Measurements from ENCODE around the gene GALNT5.
"Not testable (repeated sequence)": the region's sequence is repeated elsewhere in the genome, so short reads cannot be mapped to it uniquely, and the experiment has no call there.

Gene GALNT5

GRCh38 chr2:157329524-157329923, 72.0 kb downstream of the GALNT5 start:
- peak; percentile 28 for FAIRE-seq

GRCh38 chr2:157333304-157334047, 76.0 kb downstream of the GALNT5 start:
- FAIRE-seq, result no peak

GRCh38 chr2:157334335-157334734, 76.8 kb downstream of the GALNT5 start:
- no peak for FAIRE-seq

- no peak for FAIRE-seq
These were observed 77.3 kb downstream of the GALNT5 start for GRCh38 chr2:157334797-157335196.

- FAIRE-seq, result no peak
These were observed 78.9 kb downstream of the GALNT5 start for GRCh38 chr2:157336137-157337010.

- no peak for FAIRE-seq
These were observed 80.5 kb downstream of the GALNT5 start for GRCh38 chr2:157337978-157338377.

GRCh38 chr2:157339965-157340655, 82.6 kb downstream of the GALNT5 start:
- no peak for FAIRE-seq

GRCh38 chr2:157341381-157341780, 83.9 kb downstream of the GALNT5 start:
- not testable (repeated sequence) for FAIRE-seq

GRCh38 chr2:157345647-157346389, 88.3 kb downstream of the GALNT5 start:
- no peak for FAIRE-seq

- no peak for FAIRE-seq
These were observed 90.9 kb downstream of the GALNT5 start for GRCh38 chr2:157348291-157348921.

- FAIRE-seq, result no peak
These were observed 92.5 kb downstream of the GALNT5 start for GRCh38 chr2:157349949-157350515.

GRCh38 chr2:157355618-157356017, 98.1 kb downstream of the GALNT5 start:
- FAIRE-seq, result no peak

GRCh38 chr2:157359628-157360027, 102.1 kb downstream of the GALNT5 start:
- FAIRE-seq, result no peak

- FAIRE-seq, result no peak
These were observed 104.0 kb downstream of the GALNT5 start for GRCh38 chr2:157361526-157361925.

- FAIRE-seq, result no peak
These were observed 105.1 kb downstream of the GALNT5 start for GRCh38 chr2:157362627-157363026.

- FAIRE-seq, result no peak
These were observed 106.2 kb downstream of the GALNT5 start for GRCh38 chr2:157363612-157364101.

Measured in colon (tissue), 2 donors.